Cortex of kidney (tissue), 1 donor: Measurements from ENCODE around the gene HIVEP3.

Experiments
- DNase-seq: peaks from one replicate; lab custom pipeline; 2025; lab: John Stamatoyannopoulos, UW

Gene HIVEP3

DNA sequence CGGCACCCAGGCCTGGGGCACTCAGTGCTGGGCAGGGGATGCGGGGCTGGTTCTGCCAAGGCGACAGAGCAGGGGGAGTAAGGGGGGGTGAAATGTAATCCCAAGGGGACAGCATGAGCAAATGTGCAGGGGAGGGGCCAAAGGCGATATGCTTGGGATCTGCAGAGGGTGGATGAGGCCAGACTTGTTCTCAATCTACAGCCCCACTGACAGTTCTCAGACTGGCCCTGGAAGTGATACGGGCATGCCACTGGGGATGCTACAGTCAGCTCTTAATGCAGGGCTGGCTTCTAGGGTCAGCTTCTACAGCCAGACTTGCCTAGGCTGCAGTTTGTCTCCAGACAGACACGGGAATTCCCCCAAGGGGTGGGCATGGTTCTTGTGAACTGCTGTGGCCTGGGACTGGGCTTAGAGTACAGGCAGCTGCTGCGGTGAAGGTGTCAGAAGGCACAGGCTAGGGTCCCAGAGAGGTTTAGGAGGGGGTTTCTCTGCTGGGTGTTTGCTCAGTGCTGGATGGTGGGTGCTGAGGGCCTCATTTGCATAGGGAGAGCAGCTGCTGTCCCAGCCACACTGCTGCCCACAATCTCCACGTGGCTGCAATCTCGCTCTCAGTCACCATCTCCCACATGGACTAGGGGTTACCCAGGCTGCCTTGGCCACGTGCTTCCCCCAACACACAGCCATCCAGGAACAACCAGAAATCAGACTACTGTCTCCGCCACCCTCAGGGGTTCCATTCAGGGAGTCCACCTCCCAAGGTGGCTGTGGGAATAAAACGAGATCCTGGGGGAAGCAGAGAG lies 190.1 kb downstream of the HIVEP3 start:
- DNase-seq, result no peak

DNA sequence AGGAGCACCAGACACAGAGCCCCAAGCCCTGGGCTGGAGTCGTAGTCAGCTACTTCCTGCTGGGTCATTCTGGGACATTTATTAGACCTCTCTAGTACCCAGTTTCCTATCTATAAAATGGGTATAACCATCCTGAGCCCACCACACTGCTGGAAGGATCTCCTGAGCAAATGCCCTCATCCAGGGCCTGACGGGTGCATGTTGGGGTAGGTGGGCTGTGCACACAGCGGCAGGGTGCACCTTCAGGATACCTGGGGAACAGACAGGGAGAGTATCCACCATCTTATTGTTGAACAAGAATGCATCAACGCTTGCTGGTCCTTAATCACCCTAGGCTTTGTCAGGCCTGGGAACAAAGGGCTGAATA lies 191.0 kb downstream of the HIVEP3 start:
- no peak for DNase-seq

DNA sequence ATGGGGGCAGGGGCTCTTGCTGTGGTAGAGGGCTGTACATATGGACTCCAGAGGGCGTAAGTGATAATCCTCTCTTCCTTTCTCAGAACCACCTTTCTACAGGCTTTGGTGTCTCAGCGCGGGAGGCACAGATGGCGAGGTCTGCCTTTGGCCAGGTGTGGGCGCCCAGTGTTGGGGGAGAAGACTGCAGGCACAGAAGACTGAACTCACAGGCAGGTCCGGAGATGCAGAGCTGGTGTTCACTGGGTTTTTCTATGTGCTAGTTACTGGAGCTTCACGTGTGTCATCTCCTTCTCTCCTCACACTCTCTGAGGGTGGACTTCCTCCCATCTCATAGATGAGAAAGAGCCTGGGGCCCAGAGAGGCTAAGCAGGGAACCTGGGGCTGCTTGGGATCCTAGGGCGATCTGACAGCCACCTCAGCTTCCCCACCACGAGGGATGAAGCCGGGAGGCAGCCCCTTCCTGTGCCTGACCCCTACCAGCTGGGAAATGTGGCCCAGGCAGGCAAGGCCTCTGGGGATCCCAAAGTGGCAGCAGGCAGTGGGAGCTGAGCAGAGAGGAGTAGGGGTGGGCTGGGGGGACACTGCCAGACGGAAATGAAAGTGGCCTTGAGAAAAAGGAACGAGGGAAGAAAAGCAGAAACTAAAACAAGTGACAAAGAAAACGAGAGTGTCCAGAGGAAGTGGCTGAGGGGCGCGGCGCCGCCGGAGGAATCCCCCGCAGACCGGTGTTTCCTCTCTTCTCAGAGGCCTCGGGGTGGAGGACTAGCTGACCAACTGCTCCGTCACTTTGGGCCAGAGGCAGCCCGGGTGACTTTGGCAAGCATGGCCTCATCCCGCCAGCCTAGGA lies 191.6 kb downstream of the HIVEP3 start:
- DNase-seq, result no peak

DNA sequence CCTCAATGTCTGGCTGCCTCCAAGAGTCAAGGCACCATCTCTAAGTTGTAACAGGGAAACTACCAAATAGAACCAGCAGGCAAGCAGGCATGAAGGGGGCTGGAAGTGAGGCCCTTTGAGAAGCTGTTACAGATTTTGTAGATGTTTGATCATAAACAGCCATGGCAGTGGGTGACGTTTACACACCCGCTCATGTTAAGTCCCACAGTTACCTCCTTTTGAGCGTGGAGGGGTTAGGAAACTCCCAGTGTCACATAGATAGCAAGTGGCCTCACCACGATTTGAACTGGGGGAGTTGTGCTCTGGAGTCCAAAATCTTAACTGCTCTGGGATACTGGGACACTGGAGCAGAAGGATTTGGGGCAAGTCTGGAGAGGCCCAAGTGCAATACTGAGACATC lies 192.4 kb downstream of the HIVEP3 start:
- no peak for DNase-seq

DNA sequence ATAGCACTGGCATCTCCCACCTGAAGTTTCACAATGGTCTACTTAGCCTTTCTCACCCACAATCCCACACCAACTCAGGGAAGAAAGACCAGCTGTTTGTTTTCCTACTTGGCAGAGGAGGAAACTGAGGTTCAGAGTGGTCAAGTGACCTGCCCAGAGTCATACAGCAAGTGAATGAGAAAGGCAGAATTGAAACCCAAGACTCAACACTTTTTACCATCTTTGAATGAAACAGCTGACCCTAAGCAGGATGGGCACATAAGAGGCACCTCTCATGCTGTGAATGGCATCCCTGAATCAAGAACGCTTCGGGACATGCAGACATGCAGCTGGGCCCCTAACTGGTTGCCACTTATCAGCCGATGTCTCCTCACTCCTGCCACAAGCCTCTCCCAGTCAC lies 193.8 kb downstream of the HIVEP3 start:
- DNase-seq, result no peak

DNA sequence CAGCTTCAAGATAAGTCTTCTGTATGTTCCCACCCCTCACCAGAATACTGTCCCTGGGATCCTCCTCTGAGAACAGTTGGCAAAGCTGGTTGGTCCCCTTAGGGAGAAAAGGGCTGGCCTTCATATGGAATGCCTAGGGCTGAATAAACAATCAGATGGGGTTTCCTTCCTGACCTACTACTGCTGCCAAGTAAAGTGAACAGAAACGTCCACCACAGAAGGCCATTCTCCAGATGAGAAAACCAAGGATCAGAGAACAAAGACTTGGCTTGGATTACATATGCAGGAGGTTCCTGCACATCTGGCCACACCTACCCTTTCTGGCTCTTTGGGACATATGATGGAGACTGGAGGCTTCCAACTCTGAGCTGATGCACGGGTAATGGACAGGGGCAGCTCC lies 194.5 kb downstream of the HIVEP3 start:
- DNase-seq, result no peak

DNA sequence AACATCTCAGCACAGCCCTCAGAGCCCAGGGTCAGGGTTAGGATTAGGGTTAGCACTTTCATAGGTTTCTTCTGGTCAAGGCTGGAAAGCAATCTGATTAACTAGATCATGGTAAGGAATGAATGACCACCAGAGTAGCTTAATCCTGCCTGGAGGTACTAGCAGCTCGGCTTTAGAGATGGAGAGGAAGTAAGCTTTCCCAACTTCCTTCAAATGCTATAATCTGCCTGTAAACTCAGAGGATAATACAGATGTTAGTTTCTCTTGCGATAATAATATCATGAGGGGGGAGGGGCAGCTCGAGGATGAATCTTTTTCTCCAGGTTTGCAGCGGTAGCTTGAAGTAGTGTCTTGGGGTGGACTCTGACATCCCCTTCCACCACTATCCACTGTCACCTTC lies 194.9 kb downstream of the HIVEP3 start:
- DNase-seq, result no peak

DNA sequence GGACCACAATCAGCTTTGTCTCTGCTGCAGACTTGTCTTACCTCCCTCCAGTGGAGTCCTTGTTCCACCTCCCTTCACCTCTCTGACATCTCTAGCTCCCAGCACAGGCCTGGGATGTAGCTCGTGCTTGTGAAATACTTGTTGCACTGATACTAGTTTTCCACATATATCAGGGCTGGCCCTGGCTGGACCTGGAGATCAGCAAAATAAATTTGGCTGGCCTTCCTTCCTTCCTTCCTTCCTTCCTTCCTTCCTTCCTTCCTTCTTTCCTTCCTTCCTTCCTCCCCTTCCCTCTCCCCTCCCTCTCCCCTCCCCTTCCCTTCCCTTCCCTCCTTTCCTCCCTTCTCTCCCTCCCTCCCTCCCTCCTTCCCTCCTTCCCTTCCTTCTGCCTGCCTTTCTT lies 196.5 kb downstream of the HIVEP3 start:
- DNase-seq, result no peak

DNA sequence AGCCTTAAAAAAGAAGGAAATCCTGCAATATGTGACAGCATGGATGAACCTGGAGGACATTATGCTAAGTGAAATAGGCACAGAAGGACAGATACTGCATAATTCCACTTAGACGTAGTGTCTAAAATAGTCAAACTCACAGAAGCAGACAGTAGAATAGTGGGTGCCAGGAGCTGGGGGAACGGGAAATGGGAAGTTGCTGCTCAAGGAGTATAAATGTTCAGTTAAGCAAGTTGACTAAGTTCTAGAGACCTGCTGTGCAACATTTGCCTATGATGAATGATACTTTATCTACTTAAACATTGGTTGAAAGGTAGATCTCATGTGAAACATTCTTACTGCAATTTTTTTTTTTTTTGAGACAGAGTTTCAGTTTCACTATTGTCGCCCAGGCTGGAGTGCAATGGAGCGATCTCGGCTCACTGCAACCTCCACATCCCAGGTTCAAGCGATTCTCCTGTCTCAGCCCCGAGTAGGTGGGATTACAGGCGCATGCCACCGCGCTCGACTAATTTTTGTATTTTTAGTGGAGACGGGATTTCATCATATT lies 197.8 kb downstream of the HIVEP3 start:
- DNase-seq, result no peak

DNA sequence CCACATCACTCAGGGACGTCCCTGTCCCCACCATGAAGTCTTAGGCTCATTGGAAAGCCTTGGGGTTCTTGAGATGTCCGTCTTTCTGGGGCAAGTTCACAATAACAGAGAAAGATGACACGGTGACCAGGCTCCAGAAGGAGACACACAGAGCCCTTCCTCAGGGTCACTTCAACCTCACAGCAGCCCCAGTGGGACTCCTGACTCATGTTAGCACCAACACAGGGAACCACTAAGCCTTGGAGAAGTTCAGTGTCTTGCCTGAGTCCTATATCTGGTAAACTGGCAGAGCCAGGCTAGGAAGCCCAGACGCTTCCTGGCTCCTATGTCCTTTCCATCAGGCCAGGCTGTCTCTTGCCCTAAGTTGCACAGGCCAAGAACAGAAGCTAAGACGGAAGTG lies 199.1 kb downstream of the HIVEP3 start:
- no peak for DNase-seq

DNA sequence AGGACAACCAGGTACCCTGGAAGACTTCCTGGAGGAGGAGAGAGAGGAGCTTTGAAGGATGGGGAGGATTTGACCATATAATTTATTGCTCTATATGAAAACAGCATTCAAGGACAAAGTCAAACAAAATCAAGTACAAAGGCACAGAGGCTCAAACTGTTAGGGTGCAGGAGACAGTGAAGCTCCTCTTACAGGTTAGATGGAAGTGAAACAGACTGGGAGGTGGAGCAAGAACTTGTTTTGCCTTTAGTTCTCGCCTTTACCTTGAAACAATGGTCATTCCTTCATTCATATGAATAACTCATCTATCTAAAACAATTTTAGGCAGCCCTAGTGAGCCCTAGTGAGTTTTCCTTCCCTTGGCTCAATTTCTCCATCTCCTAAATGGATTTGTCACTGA lies 199.6 kb downstream of the HIVEP3 start:
- DNase-seq, result no peak

DNA sequence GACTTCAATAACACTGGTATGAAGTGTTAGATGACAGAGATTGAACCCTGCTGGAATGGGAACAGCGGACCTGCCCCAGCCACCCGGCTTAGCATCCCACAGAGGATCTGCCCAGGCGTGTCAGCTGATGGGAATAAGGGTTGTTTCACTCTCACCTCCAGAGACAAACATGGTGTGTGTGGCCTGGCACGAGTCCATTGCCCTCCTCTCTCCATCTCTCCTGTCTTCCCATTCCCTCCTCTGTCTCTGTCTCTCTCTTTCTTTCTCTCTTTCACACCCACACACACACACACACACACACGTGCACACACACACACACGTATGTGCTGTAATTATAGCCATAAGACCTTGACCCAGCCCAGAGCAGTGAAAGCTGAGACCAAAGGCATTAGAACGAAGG lies 200.2 kb downstream of the HIVEP3 start:
- DNase-seq, result no peak

DNA sequence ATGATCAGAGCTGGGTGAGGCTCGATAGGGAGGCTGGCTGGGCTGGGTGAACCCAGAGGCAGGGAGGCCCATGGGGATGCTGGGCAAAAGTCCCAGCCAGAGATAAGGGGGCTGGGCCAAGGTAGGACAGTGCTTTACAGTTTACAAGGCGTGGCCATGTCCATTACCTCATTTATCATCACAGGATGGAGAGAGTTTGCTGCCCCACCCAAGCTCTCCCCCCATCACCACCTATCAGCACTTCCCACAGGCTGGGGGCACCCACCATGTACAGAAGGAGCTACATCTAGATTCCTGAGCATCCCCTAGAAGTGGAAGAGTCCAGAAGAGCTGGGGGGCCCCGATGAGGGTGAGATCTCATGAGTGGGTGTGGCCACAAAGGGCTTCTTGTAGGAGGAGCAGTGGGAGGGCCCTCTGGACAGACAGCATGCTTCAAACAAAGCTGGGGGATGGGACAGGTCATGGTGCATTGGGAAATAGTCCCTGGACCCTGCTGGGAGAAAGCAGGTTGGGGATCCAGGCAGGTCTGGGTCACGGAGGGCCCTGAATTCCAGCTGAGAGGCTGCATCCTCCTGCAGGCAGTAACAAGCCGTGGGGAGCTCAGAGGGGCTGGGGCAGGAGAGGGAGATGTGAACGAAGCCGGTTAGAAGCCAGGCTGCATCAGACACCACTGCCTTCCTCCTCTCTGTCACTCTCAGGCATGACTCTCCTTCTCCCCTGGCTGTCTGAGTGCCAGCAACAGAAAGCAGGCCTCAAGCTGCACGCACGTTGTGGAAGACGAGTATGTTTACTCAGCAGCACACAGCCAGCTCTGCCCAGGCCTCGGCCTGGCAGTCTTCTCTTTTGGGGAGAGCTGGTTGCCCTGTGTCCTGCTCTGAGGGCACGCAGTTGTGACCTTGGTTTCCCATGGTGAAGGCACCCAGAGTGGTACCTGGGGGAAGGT lies 202.3 kb downstream of the HIVEP3 start:
- no peak for DNase-seq

DNA sequence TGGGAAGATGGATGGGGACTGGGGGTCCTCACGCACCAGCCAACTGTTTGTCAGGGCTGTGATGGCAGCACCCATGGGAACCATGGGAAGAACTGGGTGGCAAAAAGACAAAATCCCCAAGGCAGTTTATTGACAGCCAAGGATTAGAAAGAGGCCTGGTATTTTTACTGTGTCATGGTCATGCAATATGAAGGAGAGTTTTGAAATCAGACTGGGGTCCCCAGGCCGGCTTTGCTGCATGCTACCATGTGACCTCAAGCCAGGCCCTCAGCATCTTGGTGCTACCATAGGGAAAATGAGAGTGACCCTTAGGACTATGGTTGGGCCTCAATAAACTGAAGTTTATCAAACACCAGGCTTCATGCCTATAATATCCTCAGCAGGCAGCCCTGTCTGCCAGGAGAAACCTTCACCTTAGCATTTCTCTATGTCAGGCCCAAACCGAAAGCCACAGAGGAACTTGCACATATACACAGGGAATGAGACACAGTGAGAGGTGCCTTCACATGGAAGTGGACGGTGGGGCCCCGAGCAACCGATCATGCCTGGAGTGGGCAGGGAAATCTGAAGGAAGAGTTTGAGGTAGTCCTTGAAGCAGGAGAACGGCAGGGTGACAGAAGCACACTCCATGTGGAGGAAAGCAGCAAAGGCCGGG lies 203.2 kb downstream of the HIVEP3 start:
- DNase-seq, result no peak

DNA sequence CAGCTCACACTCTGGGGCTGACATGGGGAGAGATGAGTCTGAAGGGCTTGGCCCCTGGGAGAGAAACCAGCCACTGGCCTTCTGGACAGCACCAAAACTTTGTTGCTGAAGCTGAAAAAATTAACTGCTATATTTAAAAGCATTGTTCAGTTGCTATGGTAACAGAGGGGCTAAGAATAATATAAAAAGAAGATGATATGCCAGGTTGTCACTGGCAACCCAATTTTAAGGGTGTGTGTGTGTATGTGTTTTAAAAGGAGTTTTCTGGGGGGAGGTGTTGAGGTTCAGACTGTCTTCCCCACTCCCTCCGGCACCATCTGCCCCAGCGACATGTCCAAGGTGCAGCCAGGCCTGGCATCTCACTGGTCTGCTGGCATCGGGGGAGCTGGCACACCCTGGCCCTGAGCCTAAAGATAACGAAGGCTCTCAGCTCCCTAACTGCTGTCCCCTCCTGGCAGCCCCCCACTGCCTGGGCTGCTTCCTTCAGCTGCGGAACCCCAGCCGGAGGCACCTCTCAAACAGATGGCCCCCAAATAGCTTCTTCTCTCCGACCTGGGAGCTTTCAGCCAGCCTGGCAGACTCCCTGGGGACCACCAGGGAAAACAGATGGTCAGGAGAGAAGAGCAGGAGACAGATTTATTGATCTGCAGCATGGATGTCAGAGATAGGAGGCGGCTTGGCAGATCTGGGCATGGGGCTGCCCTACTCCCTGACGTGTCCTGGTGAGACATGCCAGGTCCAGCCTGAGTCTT lies 203.9 kb downstream of the HIVEP3 start:
- no peak for DNase-seq

DNA sequence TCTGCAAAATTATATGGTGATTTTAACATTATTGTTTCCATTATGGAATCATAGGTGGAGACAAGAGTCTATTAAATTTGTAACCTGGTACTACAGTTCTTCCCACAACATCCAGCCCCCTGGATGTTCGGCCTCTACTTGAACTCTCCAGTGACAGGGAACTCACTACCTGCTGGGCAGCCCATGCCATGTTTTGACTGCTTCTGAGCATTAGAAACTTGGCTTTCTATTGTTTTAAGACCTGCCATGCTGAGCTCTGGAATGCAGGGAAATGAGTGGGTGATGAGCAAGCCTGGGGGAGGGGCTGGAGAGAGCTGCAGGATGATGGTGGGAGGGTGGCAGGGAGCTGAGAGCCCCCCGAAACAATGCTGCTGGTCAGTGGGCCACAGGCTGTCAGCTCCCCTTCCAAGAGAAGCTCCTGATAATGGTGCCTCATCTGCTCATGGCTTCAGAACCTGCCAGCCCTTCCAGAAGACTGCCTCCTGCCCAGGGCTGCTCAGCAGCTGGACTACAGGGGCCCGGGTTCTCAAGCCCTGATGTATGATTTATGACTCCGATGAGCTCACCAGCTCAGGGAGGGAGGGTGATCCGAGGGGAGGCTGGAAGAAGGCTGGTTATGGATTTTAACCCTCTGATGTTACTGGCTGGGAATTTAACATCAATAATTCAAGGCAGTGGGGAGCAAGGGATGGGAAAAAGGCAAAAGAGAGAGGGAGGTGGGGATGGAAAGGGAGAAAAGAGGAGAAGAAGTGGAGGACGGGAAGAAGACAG lies 205.0 kb downstream of the HIVEP3 start:
- DNase-seq, result no peak

DNA sequence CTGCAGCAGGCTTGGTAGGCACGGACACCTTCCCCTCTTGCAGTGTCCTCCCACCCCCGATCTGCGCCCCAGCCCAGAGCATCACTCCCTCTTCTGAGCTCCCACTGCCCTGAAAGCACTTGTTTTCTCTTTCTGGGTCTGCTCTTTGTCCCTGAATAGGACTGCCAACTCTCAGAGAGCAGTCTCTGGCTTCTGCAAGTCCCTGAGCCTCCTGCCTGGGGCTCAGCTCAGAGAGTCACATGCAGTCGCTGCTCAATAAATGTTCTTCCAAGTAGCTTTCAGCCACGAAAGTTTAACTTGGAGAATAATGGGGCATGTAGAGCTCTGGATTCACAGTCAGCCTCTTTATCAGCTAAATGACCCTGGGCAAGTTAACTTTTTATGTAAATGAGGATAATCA lies 205.6 kb downstream of the HIVEP3 start:
- no peak for DNase-seq

DNA sequence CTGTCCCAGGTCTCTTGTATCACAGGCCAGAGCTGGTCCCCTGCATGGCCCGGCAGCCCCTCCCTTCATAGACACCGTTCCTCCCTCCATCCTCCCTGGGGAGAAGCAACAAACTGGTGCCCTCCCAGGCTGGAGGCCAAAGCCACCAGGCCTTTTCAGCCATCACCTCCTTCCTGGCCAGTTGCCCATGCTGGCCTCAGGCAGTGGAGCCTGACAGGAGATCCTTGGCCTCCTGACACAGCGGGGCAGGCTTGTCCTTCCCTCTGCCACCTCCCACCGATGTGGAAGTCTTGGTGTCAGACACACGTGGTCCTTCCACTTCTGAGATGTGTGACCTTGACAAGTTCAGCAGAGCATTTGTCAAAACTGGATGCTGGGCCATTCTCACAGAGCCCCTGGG lies 206.0 kb downstream of the HIVEP3 start:
- no peak for DNase-seq

DNA sequence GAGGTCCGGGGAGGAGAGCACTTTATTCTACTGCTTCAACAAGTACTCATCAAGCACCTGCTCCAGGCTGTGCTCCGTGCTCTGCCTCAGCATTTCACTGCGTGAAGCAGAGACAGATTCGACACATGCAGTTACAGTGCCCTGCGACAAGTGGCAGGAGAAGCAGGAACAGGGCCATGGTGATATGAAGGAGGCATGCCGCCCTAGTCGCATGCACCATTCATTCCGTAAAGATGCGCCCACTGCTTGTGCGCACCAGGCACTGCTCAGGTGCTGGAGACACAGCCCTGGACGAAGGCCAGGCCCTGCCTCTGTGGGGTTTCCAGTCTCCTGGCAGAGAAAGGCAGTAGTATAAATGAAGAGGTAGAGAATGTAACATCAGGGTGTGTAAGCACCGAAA lies 206.6 kb downstream of the HIVEP3 start:
- DNase-seq, result no peak

DNA sequence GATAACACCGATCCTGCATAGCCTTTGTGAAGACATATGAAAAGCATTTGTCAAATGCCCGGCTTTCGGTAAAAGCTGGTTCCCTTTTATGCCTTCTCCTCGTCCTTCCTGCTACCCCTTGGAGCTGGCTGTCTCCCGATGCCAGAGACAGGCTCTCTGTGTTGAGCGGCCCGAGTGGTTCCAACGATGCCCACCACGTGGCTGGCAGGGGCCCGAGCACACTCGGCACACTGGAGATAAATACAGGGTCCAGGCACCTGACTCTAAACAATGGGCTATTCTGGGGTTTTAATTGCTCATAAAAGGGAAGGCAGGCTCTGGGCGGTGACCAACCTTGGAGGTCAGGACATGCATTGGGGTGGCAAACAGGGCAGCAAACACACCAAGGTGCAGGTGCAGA lies 207.1 kb downstream of the HIVEP3 start:
- DNase-seq, result no peak
